ENCODE results near the gene CA12. TPM values are rescaled to one million over a fixed set of nuclear protein-coding genes. Genes with fewer than 3 reads are reported as not detected.

Gene CA12
- total RNA-seq, 2 donors from 2014 or later, result 0.95 TPM; not detected in 1

- Mint-ChIP-seq H3K27ac (no peak overlapping the region), H3K36me3 (no peaks in the 10 kb centered on the region), H3K9me3 (no peaks in the 10 kb centered on the region)
- ATAC-seq (no peak), DNase-seq (ENCODE audit: low spot score in 2 of 2) (no peak)
Measured at GRCh38 chr15:63405683-63406390, 24.2 kb upstream of the CA12 start.

DNA sequence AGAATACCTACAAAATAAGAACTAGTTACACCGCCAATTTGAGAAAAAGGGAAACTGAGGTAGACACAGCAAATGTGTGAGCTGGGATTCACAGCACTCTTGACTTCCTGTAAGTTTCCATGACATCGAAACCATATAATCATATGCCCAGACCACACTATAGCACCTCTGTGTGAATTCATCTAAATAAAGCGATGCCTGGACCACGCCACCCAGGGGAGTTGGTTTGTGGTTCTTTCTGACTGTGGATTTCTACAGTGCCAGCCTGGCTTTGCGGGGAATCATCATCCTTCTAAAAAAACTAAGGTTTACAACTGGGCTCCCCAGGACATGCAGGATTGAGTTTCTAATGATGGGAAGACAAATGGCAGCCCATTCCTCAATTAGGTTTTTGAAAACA is 23.5 kb upstream of the CA12 start:
- no peaks in the 10 kb centered on the region for H3K9me3 Mint-ChIP-seq
- H3K27ac Mint-ChIP-seq, result peak overlapping the region in 1 of 2 donors; percentile 48
- H3K36me3 Mint-ChIP-seq, result no peaks in the 10 kb centered on the region
- peak in 1 of 2 donors; percentile 65 for ATAC-seq
- DNase-seq (ENCODE audit: low spot score in 2 of 2), result no peak

DNA sequence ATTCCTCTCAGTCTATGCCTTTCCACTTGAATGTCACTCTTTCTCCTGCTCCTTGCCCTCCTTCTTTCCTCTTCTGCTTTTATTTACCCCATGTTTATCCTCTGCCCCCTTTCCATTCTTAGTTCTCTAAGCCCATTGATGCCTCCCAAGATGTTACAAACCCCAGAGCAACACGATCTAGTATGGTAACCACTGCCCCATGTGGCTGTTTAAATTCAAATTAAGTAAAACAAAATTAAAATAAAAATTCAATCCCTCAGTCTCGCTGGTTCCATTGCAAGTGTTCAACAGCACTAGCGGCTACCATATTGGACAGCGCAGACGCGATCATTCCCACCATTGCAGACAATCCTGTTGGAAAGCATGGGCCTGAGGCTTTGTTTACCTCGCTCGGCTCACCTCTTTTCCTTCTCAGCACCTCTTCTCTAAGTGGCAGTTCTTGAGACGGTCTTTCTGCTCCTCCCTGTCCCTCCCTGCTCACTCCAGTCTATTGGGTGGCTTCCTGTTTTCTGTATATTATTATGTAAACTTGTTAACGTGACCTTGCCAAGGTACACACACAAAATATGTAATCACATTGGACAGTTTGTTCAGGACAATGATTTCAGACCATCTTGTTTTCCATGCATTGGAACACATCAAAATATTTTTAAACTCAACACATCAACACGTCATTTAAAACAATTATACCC is 21.8 kb upstream of the CA12 start:
- no peak for DNase-seq (ENCODE audit: low spot score in 2 of 2)
- Mint-ChIP-seq H3K9me3 (no peaks in the 10 kb centered on the region), H3K36me3 (no peaks in the 10 kb centered on the region), H3K27ac (peak overlapping the region; percentile 24 to 44)
- ATAC-seq, result no peak

GRCh38 chr15:63402498-63403253 is 21.0 kb upstream of the CA12 start:
- ATAC-seq, result peak; percentile 37 to 55
- no peak for DNase-seq (ENCODE audit: low spot score in 2 of 2)
- H3K27ac Mint-ChIP-seq, result peak overlapping the region in 1 of 2 donors; percentile 44

DNA sequence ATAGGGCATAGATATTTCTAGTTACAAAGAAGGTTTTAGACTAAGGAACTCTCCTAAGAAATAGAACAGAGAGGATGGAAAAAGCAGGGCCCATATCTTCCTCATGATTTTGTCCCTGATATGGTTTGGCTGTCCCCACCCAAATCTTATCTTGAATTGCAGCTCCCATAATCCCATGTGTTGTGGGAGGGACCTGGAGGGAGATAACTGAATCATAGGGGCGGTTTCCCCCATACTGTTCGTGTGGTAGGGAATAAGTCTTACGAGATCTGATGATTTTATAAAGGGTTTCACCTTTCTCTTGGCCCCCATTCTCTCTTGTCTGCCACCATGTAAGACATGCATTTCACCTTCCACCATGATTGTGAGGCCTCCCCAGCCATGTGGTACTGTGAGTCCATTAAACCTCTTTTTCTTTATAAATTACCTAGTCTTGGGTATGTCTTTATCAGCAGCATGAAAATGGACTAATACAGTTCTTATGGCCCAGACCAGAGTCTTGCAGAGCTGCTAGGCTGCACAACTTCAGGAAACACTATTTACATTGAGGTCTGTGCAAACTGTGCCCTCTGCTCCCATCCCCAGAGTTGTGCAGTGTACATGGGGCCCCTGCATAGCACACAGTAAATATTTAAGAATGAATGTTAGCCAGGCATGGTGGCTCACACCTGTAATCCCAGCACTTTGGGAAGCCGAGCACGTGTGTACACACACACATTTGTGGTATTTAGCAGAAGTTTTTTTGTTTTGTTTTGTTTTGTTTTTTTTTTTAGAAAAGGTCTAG is 20.3 kb upstream of the CA12 start:
- Mint-ChIP-seq H3K27ac (no peak overlapping the region), H3K9me3 (no peaks in the 10 kb centered on the region), H3K36me3 (no peaks in the 10 kb centered on the region)
- DNase-seq (ENCODE audit: low spot score in 2 of 2) (no peak), ATAC-seq (no peak)

More at GRCh38 chr15:63402498-63403253, 21.0 kb upstream of the CA12 start:
- Mint-ChIP-seq H3K36me3 (no peaks in the 10 kb centered on the region), H3K9me3 (no peaks in the 10 kb centered on the region)

GRCh38 chr15:63401078-63401477 is 19.4 kb upstream of the CA12 start:
- Mint-ChIP-seq H3K27ac (no peak overlapping the region), H3K9me3 (no peaks in the 10 kb centered on the region), H3K36me3 (no peaks in the 10 kb centered on the region)
- peak; percentile 71 for ATAC-seq
- no peak for DNase-seq (ENCODE audit: low spot score in 2 of 2)

GRCh38 chr15:63398456-63398855 is 16.8 kb upstream of the CA12 start:
- H3K27ac Mint-ChIP-seq, result no peak overlapping the region
- H3K36me3 Mint-ChIP-seq, result no peaks in the 10 kb centered on the region
- ATAC-seq, result no peak
- DNase-seq (ENCODE audit: low spot score in 2 of 2), result no peak
- peaks cover 0 to 4% of the 10 kb centered on the region in 2 donors for H3K9me3 Mint-ChIP-seq

DNA sequence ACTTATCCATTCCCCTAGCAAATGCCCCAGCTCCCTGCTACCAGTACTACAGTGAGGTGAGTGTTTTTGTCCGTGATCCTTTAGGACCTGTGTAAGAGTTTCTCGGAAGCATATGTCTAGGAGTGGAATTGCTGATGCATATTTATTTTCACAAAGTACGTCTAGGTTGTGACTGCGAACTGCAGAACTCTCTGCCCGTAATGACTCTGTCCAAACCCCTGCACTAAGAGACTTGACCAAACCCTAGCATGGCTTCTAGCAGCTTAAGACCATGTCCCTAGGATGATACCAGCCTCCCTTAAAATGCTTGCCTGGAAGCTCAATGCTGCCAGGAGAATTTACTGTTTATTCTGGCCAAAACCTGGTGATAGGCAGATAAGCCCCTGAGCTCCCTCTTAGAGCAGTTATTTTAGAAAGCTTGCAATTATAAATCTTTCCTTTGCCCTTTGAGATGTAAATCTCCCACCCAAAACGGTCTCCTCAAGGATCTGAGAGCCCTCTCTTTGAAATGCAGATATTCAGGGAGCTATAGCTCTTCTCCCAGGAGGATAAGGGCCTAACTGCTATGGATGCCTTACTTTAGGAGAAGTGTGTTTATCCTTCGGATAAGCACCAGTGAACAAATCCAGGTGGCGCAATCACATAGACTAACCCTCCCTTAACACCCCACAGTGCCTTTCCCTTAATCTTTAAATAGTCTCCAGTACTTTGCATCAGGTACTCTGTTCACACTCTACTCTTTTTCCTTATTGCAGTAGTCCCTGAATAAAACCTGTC is 14.7 kb upstream of the CA12 start:
- no peak overlapping the region for H3K27ac Mint-ChIP-seq
- peaks cover 0 to 4% of the 10 kb centered on the region in 2 donors for H3K9me3 Mint-ChIP-seq
- ATAC-seq, result peak in 1 of 2 donors; percentile 11
- no peaks in the 10 kb centered on the region for H3K36me3 Mint-ChIP-seq
- no peak for DNase-seq (ENCODE audit: low spot score in 2 of 2)

- DNase-seq (ENCODE audit: low spot score in 2 of 2), result no peak
- Mint-ChIP-seq H3K27ac (peak overlapping the region in 1 of 2 donors; percentile 78), H3K9me3 (peaks cover 0 to 4% of the 10 kb centered on the region in 2 donors), H3K36me3 (no peaks in the 10 kb centered on the region)
- ATAC-seq, result peak in 1 of 2 donors; percentile 78
Measured at GRCh38 chr15:63395730-63396151, 14.1 kb upstream of the CA12 start.

DNA sequence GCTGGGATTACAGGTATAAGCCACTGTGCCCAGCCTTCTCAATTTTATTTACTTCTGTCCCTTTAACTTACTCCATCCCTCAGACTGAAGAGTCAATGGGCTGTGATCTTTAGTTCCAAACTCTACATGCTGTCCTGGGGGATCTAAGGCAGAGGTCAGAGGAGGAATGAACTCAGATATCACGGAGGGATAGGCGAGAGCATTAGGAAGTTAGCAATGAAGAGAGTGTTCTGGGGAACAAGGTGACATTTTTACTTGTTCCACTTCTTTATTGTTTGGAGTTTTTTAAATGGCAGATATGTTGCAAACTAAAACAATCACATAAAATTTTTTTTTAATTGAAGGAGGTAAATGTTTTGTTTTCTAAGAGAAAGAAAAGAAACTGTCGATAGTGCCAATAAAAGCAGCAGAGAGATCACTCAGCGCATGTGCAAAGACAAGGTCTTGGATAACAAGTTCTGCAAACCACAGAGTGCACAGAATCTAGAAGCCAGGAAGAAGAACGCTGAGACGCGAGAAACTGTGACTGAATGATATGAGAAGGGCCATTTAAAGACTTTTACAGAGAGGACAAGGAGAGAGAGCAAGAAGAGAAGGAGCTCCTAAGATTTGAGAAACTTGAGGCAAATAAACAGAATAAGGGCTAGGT is 10.8 kb upstream of the CA12 start:
- ATAC-seq, result peak in 1 of 2 donors; percentile 43

GRCh38 chr15:63391669-63392360 is 10.2 kb upstream of the CA12 start:
- no peak for DNase-seq (ENCODE audit: low spot score in 2 of 2)
- no peaks in the 10 kb centered on the region for H3K36me3 Mint-ChIP-seq
- no peak for ATAC-seq
- H3K27ac Mint-ChIP-seq, result peak overlapping the region in 1 of 2 donors; percentile 65
- H3K9me3 Mint-ChIP-seq, result peaks cover 0 to 4% of the 10 kb centered on the region in 2 donors

More for the DNA sequence above, 10.8 kb upstream of the CA12 start:
- H3K27ac Mint-ChIP-seq, result peak overlapping the region in 1 of 2 donors; percentile 65
- H3K9me3 Mint-ChIP-seq, result peaks cover 0 to 4% of the 10 kb centered on the region in 2 donors
- DNase-seq (ENCODE audit: low spot score in 2 of 2), result no peak
- no peaks in the 10 kb centered on the region for H3K36me3 Mint-ChIP-seq

DNA sequence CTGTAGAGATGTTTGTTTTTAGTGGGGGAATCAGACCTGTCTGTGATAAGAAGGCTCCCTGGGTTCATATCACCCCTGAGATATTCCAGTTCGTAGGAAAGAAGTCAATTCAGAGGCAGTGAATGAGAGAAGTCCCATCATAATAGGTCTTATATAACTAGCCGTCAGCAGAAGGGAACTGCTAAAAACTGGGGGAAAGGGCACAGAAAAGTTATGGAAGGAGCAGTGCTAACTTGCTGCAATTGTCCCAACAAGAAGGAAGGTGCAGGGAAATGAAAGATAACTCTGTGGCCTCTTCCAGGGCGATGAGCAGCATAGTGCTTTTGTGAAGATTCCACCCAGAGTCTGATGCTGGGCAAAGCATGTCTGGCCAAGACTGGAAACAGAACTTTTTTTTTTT is 9.0 kb upstream of the CA12 start:
- ATAC-seq, result no peak
- H3K9me3 Mint-ChIP-seq, result peaks cover 0 to 6% of the 10 kb centered on the region in 2 donors
- peaks cover 0 to 6% of the 10 kb centered on the region in 2 donors for H3K36me3 Mint-ChIP-seq
- DNase-seq (ENCODE audit: low spot score in 2 of 2), result no peak
- H3K27ac Mint-ChIP-seq, result no peak overlapping the region

DNA sequence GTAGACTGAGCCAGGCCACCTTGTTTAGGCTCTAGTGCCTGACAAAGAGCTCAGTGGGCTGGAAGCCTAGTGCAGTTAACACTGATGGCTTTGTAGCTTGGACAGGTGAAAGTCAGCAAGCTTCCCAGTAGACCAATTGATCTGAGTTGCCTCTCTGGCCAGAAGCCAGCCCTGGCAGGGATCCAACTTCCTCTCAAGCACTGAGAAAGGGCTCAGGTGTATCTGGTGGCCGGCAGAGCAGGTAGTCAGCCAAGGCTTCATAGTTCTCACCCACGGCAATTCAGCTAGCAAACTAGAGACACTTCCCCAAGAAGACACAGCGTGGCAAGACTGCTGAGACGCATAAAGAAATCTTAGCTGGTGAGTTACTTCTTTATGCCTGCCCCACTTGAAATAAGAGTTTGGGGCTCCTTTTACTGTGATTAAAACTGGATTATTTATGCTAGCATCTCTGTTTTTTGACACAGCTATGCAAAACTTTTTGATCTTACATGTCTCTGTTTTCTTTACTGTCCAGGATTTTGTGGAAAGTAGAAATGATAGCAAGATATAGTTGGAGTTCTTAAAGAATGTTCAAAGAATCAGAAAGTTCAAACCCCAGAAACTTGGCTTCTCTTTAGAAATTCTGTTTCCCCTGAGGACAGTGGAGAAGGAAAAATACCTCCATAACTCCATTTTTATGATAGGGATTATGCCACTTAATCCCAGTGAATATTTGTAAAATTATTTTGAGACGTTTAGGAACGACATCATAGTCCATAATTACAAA is 8.4 kb upstream of the CA12 start:
- Mint-ChIP-seq H3K36me3 (peaks cover 0 to 12% of the 10 kb centered on the region in 2 donors), H3K9me3 (peaks cover 0 to 8% of the 10 kb centered on the region in 2 donors), H3K27ac (no peak overlapping the region)
- ATAC-seq (no peak), DNase-seq (ENCODE audit: low spot score in 2 of 2) (no peak)

DNA sequence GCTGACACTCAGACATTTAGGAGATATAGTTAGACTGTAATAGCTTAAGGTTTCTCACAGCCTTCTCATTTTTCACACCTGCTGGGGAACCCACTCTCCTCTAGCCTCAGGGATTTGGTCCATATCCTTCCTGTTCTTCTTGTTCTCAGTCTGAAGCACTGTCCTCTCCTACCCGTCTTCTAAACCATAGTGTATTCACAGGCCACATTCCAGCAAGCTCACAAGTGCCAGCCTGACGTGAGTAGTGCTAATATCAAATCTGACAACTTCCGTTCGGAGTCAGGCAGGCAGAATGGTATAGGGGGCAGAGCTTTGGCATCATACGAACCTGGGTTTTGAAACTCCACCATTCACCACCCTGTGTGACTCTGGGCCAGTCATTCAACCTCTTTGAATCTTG is 6.9 kb upstream of the CA12 start:
- H3K36me3 Mint-ChIP-seq, result peaks cover 0 to 13% of the 10 kb centered on the region in 2 donors
- H3K9me3 Mint-ChIP-seq, result peaks cover 0 to 8% of the 10 kb centered on the region in 2 donors
- ATAC-seq, result no peak
- no peak for DNase-seq (ENCODE audit: low spot score in 2 of 2)
- H3K27ac Mint-ChIP-seq, result no peak overlapping the region
